LHCN-M2 (cell line): Measurements from ENCODE around the gene NPHP3. TPM values are rescaled to one million over a fixed set of nuclear protein-coding genes. Genes with fewer than 3 reads are reported as not detected.
"Not testable (repeated sequence)": the region's sequence is repeated elsewhere in the genome, so short reads cannot be mapped to it uniquely, and the experiment has no call there.

ENCODE experiments used
- DNase-seq: peaks from one replicate; pipeline ENCODE4 v3.0.0-alpha.2; 2012; ENCODE audit warnings: low read depth
- polyA plus RNA-seq: library from polyadenylated mRNA; unstranded; fragments of >200 nt; gene quantifications from one replicate; pipeline ENCODE4 v1.2.1, GENCODE V29; 2012; ENCODE audit warnings: missing spikeins
- total RNA-seq: library from RNA; depleted of rRNA; stranded (reverse); fragments of >200 nt; gene quantifications from 2 replicates; pipeline ENCODE4 v1.2.3, GENCODE V29; 2014; rRNA removed

The NPHP3 gene
- 41.7 and 43.0 TPM in 2 replicates for total RNA-seq
- 10.5 TPM for polyA plus RNA-seq

GRCh38 chr3:132722165-132723023 is at the start of gene NPHP3:
TSS of gene NPHP3 (minus strand) at chr3:132722409. CDS start at chr3:132722355, 54 bp downstream.
- peak; percentile 94 for DNase-seq

- DNase-seq, result no peak
These were observed 36.5 kb upstream of the NPHP3 start for GRCh38 chr3:132758740-132759139.

- DNase-seq, result no peak
These were observed 34.0 kb upstream of the NPHP3 start for GRCh38 chr3:132756108-132756650.

- DNase-seq, result no peak
These were observed 31.7 kb upstream of the NPHP3 start for GRCh38 chr3:132753946-132754345.

GRCh38 chr3:132749786-132750185 is 27.6 kb upstream of the NPHP3 start:
- DNase-seq, result peak; percentile 81

- DNase-seq, result not testable (repeated sequence)
These were observed 24.5 kb upstream of the NPHP3 start for GRCh38 chr3:132746720-132747119.

- no peak for DNase-seq
These were observed 16.1 kb upstream of the NPHP3 start for GRCh38 chr3:132738314-132738713.

GRCh38 chr3:132735589-132735988 is 13.4 kb upstream of the NPHP3 start:
- no peak for DNase-seq

GRCh38 chr3:132730891-132731580 is 8.8 kb upstream of the NPHP3 start:
- DNase-seq, result peak; percentile 78

GRCh38 chr3:132726341-132726823 is 4.2 kb upstream of the NPHP3 start:
- peak; percentile 44 for DNase-seq

- DNase-seq, result no peak
These were observed 1.1 kb upstream of the NPHP3 start for GRCh38 chr3:132723024-132723950.

- peak; percentile 62 for DNase-seq
These were observed 587 bp downstream of the NPHP3 start for GRCh38 chr3:132721479-132722164.

- DNase-seq, result no peak
These were observed 2.0 kb downstream of the NPHP3 start for GRCh38 chr3:132720228-132720627.

GRCh38 chr3:132716372-132716771 is 5.8 kb downstream of the NPHP3 start:
- no peak for DNase-seq

GRCh38 chr3:132713977-132714727 is 8.1 kb downstream of the NPHP3 start:
- DNase-seq, result no peak

- DNase-seq, result no peak
These were observed 11.9 kb downstream of the NPHP3 start for GRCh38 chr3:132710311-132710710.

- DNase-seq, result no peak
These were observed 12.4 kb downstream of the NPHP3 start for GRCh38 chr3:132709761-132710160.

GRCh38 chr3:132703733-132704132 is 18.5 kb downstream of the NPHP3 start:
- no peak for DNase-seq

- no peak for DNase-seq
These were observed 26.8 kb downstream of the NPHP3 start for GRCh38 chr3:132695422-132695821.

- no peak for DNase-seq
These were observed 27.2 kb downstream of the NPHP3 start for GRCh38 chr3:132694991-132695390.
